IPS DF 6.9 (cell line): Measurements from ENCODE around the gene PC.
"Not testable (repeated sequence)": the region's sequence is repeated elsewhere in the genome, so short reads cannot be mapped to it uniquely, and the experiment has no call there.

Experiments
- DNase-seq: peaks from one replicate; pipeline ENCODE4 v3.0.0-alpha.2; 2013; ENCODE audit warnings: low read depth, low spot score
- H3K27ac ChIP-seq: one replicate; pipeline ENCODE4 v1.5.1; 2013; ENCODE audit warnings: low read length, control low read depth
- H3K27me3 ChIP-seq: 2 replicates; pipeline ENCODE4 v1.6.1; 2013; ENCODE audit warnings: mild to moderate bottlenecking, low read length; ENCODE audit not compliant: control insufficient read depth, insufficient read depth
- H3K36me3 ChIP-seq: 2 replicates; pipeline ENCODE4 v1.6.1; 2013; ENCODE audit warnings: low read length; ENCODE audit not compliant: control insufficient read depth, insufficient read depth
- H3K4me1 ChIP-seq: 2 replicates; pipeline ENCODE4 v1.6.1; 2013; ENCODE audit warnings: low read length; ENCODE audit not compliant: control insufficient read depth, insufficient read depth
- H3K4me3 ChIP-seq: 2 replicates; pipeline ENCODE4 v1.5.1; 2013; ENCODE audit warnings: mild to moderate bottlenecking, low read length
- H3K9me3 ChIP-seq: 2 replicates; pipeline ENCODE4 v1.6.1; 2013; ENCODE audit warnings: low read length, inconsistent platforms; ENCODE audit not compliant: control insufficient read depth, insufficient read depth
- WGBS: extraction: QIAGEN DNeasy Blood & Tissue Kit; methylation state at CpG from one replicate; pipeline ENCODE4 v1.1.7; 2013; ENCODE audit warnings: mixed read lengths, missing lambda C conversion rate; ENCODE audit not compliant: insufficient read length, insufficient coverage; 5-methylcytosine and 5-hydroxymethylcytosine counted together

PC gene, protein sequence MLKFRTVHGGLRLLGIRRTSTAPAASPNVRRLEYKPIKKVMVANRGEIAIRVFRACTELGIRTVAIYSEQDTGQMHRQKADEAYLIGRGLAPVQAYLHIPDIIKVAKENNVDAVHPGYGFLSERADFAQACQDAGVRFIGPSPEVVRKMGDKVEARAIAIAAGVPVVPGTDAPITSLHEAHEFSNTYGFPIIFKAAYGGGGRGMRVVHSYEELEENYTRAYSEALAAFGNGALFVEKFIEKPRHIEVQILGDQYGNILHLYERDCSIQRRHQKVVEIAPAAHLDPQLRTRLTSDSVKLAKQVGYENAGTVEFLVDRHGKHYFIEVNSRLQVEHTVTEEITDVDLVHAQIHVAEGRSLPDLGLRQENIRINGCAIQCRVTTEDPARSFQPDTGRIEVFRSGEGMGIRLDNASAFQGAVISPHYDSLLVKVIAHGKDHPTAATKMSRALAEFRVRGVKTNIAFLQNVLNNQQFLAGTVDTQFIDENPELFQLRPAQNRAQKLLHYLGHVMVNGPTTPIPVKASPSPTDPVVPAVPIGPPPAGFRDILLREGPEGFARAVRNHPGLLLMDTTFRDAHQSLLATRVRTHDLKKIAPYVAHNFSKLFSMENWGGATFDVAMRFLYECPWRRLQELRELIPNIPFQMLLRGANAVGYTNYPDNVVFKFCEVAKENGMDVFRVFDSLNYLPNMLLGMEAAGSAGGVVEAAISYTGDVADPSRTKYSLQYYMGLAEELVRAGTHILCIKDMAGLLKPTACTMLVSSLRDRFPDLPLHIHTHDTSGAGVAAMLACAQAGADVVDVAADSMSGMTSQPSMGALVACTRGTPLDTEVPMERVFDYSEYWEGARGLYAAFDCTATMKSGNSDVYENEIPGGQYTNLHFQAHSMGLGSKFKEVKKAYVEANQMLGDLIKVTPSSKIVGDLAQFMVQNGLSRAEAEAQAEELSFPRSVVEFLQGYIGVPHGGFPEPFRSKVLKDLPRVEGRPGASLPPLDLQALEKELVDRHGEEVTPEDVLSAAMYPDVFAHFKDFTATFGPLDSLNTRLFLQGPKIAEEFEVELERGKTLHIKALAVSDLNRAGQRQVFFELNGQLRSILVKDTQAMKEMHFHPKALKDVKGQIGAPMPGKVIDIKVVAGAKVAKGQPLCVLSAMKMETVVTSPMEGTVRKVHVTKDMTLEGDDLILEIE

DNA sequence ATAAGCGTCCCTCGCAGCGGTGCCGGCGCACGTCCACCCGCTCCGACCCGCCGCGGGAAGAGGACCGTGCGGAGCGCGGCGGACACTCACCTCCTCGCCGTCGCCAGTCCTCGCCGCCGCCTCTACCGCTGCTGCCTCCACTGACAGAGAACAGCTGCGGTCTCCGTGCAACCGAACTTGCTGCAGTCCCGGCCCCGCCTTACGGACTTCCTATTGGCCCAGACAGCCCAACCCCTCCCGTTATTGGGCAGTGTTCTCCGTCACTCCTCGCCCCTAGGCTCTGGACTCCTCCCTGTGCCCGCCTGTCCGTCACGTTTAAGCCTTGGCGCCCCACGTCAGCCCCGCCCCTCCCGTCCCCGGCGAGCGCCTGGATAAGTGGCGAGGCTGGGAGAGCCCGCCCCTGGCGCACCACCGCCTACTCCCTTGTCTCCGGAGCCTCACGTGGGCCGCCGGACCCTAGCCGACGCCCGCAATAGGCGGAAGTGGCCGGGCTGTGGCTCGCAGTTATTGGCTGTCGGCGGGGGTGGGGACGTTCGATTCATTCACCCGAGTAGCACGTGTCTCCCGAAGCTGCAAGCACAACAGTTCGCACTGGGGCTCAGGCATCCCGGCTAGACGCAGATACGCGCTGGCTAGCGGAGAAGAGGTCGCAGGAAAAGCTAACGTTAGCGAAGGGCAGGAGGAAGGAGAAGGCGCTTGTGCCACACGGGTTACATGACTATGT lies at the start of gene PC:
Gene PC (minus strand): TSS at position 152 of the 724 bp plus-strand sequence. CDS start 86,224 bp downstream, outside the sequence.
- WGBS, result no CpG with 5 or more reads among the region's 74 CpGs
- H3K27me3 ChIP-seq, result no peaks in the 10 kb centered on the region
- DNase-seq, result peak; percentile 99
- no peaks in the 10 kb centered on the region for H3K36me3 ChIP-seq
- H3K4me1 ChIP-seq, result peaks cover 2% of the 10 kb centered on the region; the same call in 1 of the 2 replicates
- H3K27ac ChIP-seq, result no peak within 1 kb of the TSS
- H3K4me3 ChIP-seq, result peak within 1 kb of the TSS; percentile 97; the same call in 1 of the 2 replicates
- no peaks in the 10 kb centered on the region for H3K9me3 ChIP-seq

DNA sequence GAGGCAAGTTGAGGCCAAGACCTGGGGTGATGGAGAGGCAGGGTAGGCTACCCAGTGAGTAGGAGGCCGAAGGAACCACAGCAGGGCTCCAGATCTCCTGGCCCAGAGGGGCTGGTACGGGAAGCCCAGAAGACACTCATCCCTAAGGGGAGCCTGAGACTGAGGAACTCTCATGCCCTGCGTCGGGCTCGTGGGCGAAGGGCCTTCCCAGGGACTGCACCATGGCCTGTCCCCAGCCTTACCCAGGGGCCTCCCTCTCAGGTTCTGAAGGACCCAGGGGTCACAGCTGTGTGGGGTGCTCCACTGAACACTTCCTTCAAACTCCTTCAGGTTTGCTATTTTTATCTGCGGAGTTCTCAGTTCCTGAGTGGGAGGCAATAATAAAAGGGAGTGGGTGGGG lies 48.9 kb upstream of the PC start:
- WGBS, result no CpG with 5 or more reads among the region's 7 CpGs
- Histone ChIP-seq H3K4me1 (peaks cover 2% of the 10 kb centered on the region), H3K27me3 (no peaks in the 10 kb centered on the region), H3K27ac (no peak overlapping the region), H3K4me3 (no peak overlapping the region), H3K9me3 (no peaks in the 10 kb centered on the region), H3K36me3 (no peaks in the 10 kb centered on the region)
- no peak for DNase-seq

DNA sequence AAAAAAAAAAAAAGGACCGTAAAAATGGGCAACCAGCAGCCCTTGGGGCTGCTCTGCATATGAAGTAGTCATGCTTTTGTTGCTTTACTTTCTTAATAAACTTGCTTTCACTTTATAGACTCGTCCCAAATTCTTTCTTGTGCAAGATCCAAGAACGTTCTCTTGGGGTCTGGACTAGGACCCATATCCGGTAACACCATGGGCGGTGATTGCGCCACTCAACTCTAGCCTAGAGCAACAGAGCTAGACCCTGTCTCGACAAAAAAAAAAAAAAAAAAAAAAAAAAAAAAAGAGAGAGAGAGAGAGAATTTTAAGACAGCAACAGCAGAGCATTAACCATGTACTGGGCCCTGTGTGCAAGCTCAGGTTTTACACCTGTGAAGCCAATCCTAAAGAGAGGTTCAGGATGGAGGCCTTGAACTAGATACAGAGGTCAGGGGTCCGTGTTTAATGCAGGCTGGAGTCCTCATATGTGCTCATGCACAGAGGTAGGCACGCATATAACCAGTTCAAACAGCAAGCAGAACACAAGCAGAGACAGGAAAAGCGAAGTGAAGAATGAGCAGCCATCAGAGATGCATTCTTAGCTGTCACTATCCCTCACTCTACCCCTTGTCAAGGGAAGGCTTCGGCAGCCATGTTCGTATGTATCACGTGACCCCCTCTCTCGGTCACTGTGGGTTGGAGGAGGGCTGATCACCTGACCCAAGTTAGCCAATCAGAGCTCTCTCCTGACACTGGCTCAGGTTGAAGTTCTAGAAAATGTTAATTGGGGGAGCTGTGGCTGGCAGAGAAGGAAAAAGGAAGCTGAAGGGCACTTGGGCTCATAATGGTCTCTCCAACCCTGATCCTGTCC lies 48.1 kb upstream of the PC start:
- peak; percentile 96 for DNase-seq
- WGBS, result no CpG with 5 or more reads among the region's 14 CpGs
- H3K27me3 ChIP-seq, result no peaks in the 10 kb centered on the region
- H3K9me3 ChIP-seq, result no peaks in the 10 kb centered on the region
- H3K4me3 ChIP-seq, result no peak overlapping the region
- H3K27ac ChIP-seq, result no peak overlapping the region
- peaks cover 2% of the 10 kb centered on the region for H3K4me1 ChIP-seq
- H3K36me3 ChIP-seq, result no peaks in the 10 kb centered on the region

DNA sequence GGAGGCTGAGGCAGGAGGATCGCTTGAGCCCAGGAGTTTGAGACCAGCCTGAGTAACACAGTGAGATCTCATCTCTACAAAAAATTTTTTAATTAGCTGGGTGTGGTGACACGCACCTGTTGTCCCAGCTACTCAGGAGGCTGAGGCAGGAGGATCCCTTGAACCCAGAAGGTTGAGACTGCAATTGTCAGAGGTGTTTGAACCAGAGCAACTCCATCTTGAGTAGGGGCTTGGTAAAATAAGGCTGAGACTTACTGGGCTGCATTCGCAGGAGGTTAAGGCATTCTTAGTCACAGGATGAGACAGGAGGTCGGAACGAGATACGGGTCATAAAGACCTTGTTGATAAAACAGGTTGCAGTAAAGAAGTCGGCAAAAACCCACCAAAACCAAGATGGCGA lies 47.0 kb upstream of the PC start:
- H3K9me3 ChIP-seq, H3K27ac ChIP-seq, H3K36me3 ChIP-seq, H3K4me3 ChIP-seq, H3K4me1 ChIP-seq, H3K27me3 ChIP-seq, DNase-seq: not testable (repeated sequence)
- no CpG with 5 or more reads among the region's 8 CpGs for WGBS

DNA sequence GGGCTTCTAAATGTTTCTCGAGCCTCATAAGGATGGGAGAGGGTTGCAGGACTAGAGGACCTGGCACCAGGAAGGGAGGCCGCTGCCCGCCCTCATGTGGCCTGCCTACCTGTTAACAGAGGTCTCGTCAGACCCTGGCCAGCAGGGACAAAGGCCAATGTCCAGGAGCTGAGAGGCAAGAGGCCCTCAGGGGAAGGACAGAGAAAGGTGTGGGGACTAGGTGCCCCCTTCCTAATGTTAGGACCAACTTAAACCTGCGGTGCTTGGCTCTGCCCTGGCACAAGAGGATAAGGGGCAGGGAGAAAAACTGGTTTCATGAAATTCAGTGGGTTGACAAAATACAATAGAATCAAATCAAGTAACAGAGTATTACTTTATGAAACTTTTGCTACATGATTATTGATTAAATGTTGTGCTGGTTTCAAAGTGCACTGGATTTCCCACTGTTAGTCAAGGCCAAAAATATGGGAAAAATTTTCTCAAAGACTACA lies 44.8 kb upstream of the PC start:
- H3K9me3 ChIP-seq, result no peaks in the 10 kb centered on the region
- no peak overlapping the region for H3K27ac ChIP-seq
- H3K4me3 ChIP-seq, result no peak overlapping the region
- no peaks in the 10 kb centered on the region for H3K27me3 ChIP-seq
- DNase-seq, result no peak
- no peaks in the 10 kb centered on the region for H3K36me3 ChIP-seq
- H3K4me1 ChIP-seq, result peaks cover 2% of the 10 kb centered on the region
- WGBS, result no CpG with 5 or more reads among the region's 5 CpGs

DNA sequence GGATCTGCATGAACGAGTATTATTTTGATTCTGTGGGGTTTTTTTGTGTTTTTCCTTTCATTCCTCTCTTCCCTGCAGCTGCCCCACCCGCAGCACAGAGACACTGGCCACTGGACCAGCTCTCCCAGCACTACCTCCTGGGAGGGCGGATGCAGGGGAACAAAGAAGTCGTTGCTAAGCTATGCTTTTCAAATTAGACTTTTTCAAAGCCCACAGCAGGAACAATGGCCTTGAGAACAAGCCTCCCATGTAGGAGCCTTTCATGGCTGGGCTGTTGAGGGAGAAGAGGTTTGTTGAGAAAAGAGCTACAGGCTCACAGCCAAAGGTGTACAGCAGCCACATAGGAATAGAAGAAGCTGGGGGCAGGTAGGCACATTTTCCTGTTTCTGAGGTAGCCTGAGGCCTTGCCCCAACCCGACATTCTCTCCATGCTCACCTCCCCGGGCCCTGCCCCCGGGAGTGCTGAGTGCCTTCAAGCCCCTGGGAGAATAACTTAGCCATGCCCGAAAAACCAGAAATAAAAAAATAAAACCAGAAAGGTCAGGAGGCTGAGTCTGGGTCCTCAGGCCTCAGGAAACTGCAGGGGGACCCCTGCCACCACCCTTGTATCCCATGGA lies 44.2 kb upstream of the PC start:
- Histone ChIP-seq H3K27ac (no peak overlapping the region), H3K27me3 (no peaks in the 10 kb centered on the region), H3K4me3 (no peak overlapping the region), H3K9me3 (no peaks in the 10 kb centered on the region), H3K4me1 (peaks cover 2% of the 10 kb centered on the region), H3K36me3 (no peaks in the 10 kb centered on the region)
- WGBS, result no CpG with 5 or more reads among the region's 8 CpGs
- peak; percentile 58 for DNase-seq

DNA sequence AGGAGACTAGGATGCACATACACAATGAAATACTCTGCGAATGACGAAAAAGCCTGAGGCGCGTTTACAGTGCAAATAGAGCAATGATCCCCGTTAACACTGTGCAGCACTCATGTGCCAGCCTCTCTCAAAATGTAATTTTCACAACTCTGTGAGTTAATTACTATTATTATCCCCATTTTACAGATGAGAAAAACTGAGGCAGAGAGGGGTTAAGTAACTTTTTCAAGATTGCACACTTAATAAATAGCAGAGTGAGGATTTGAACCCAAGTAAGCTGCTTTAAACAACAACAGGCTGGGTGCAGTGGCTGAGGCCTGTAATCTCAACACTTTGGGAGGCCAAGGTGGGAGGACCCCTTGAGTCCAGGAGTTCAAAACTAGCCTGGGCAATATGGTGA lies 43.1 kb upstream of the PC start:
- WGBS, result no CpG with 5 or more reads among the region's 5 CpGs
- Histone ChIP-seq H3K4me3 (no peak overlapping the region), H3K27me3 (no peaks in the 10 kb centered on the region), H3K9me3 (no peaks in the 10 kb centered on the region), H3K4me1 (peaks cover 2% of the 10 kb centered on the region), H3K27ac (no peak overlapping the region), H3K36me3 (no peaks in the 10 kb centered on the region)
- no peak for DNase-seq

DNA sequence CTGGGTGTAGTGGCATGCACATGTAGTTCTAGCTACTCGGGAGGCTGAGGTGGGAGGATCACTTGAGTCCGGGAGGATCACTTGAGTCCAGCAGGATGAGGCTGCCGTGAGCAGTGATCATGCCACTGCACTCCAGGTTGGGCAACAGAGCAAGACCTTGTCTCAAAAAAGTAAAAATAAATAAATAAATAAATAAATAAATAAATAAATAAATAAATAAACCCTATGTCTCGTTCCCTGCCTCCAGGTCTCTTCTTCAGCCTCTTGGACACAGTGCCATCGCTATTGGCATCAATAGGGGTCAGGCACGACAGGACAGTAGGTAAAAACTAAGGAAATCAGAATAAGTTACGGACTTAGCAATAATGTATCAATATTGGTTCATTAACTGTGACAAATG lies 41.4 kb upstream of the PC start:
- H3K36me3 ChIP-seq, result no peaks in the 10 kb centered on the region
- H3K9me3 ChIP-seq, result no peaks in the 10 kb centered on the region
- no peak for DNase-seq
- no peaks in the 10 kb centered on the region for H3K27me3 ChIP-seq
- peaks cover 2% of the 10 kb centered on the region for H3K4me1 ChIP-seq
- no peak overlapping the region for H3K4me3 ChIP-seq
- no peak overlapping the region for H3K27ac ChIP-seq
- WGBS, result no CpG with 5 or more reads among the region's 7 CpGs
